Calu3 (cell line): ENCODE results near the gene TSPAN10. TPM values are rescaled to one million over a fixed set of nuclear protein-coding genes. Genes with fewer than 3 reads are reported as not detected.

Experiments
- BruUV-seq: library from RNA; stranded (reverse); fragments of 400-500 nt; replicated peaks from 2 replicates; lab custom pipeline; 2021; lab: Mats Ljungman, UMichigan
- CTCF ChIA-PET: fragments of 300-600 bp; sonication (Branson Sonifier 250); formaldehyde crosslinking; loops from one replicate; lab custom pipeline; 2022; ENCODE audit warnings: antibody characterized with exemption; lab: Charles Lee
- DNase-seq: peaks from one replicate; pipeline ENCODE4 v3.0.0; 2022
- H3K27ac Mint-ChIP-seq: one replicate; pipeline ENCODE4 v1.8.0; 2022; ENCODE audit warnings: mixed read lengths; ENCODE audit not compliant: unreplicated experiment
- H3K27me3 Mint-ChIP-seq: one replicate; pipeline ENCODE4 v1.8.0; 2022; ENCODE audit warnings: mixed read lengths; ENCODE audit not compliant: unreplicated experiment
- H3K36me3 Mint-ChIP-seq: one replicate; pipeline ENCODE4 v1.8.0; 2022; ENCODE audit warnings: mild to moderate bottlenecking, moderate library complexity, mixed read lengths; ENCODE audit not compliant: insufficient read depth, unreplicated experiment
- H3K4me1 Mint-ChIP-seq: one replicate; pipeline ENCODE4 v1.8.0; 2022; ENCODE audit warnings: mild to moderate bottlenecking, low read depth, mixed read lengths; ENCODE audit not compliant: unreplicated experiment
- H3K4me3 Mint-ChIP-seq: one replicate; pipeline ENCODE4 v1.8.0; 2022; ENCODE audit warnings: mild to moderate bottlenecking, low read depth, moderate library complexity, mixed read lengths; ENCODE audit not compliant: unreplicated experiment
- H3K9me3 Mint-ChIP-seq: one replicate; pipeline ENCODE4 v1.8.0; 2022; ENCODE audit warnings: low read depth, mixed read lengths; ENCODE audit not compliant: unreplicated experiment
- CTCF ChIP-seq: fragments of 200-600 bp; IDR thresholded peaks from one replicate; pipeline ENCODE4 v1.8.0; 2022; ENCODE audit warnings: antibody characterized with exemption; ENCODE audit not compliant: unreplicated experiment
- intact Hi-C: fragments of 100-400 bp; cut with micrococcal nuclease; formaldehyde crosslinking; loops from one replicate; pipeline ENCODE4 v1.10.0; 2022; ENCODE audit not compliant: unreplicated experiment
- total RNA-seq: library from RNA; stranded (reverse); gene quantifications from 2 replicates; pipeline ENCODE4 v1.2.3, GENCODE V29; 2022

The TSPAN10 gene
- total RNA-seq, 1 experiment from 2014 or later, result 2.9 TPM

- H3K36me3 Mint-ChIP-seq, result peaks cover 62% of the 10 kb centered on the region
- no peak for DNase-seq
- no peaks in the 10 kb centered on the region for H3K27me3 Mint-ChIP-seq
- no peak overlapping the region for H3K4me3 Mint-ChIP-seq
- no peaks in the 10 kb centered on the region for H3K4me1 Mint-ChIP-seq
- no TSS peak for BruUV-seq
- no peaks in the 10 kb centered on the region for H3K9me3 Mint-ChIP-seq
- no peak for TF ChIP-seq CTCF
- CTCF ChIA-PET, result no interaction called here
- no peak overlapping the region for H3K27ac Mint-ChIP-seq
- intact Hi-C loops, result no loop called here
These were observed 29.6 kb upstream of the TSPAN10 start for GRCh38 chr17:81607431-81607830.

- no peak overlapping the region for H3K27ac Mint-ChIP-seq
- intact Hi-C loops, result no loop called here
- H3K4me3 Mint-ChIP-seq, result no peak overlapping the region
- no peaks in the 10 kb centered on the region for H3K9me3 Mint-ChIP-seq
- peaks cover 60% of the 10 kb centered on the region for H3K36me3 Mint-ChIP-seq
- no peaks in the 10 kb centered on the region for H3K4me1 Mint-ChIP-seq
- DNase-seq, result no peak
- CTCF ChIA-PET, result no interaction called here
- TF ChIP-seq CTCF, result no peak
- no peaks in the 10 kb centered on the region for H3K27me3 Mint-ChIP-seq
- no TSS peak for BruUV-seq
These were observed 28.9 kb upstream of the TSPAN10 start for GRCh38 chr17:81608082-81608481.

- intact Hi-C loops, result no loop called here
- H3K4me3 Mint-ChIP-seq, result no peak overlapping the region
- no peak for DNase-seq
- no TSS peak for BruUV-seq
- no peaks in the 10 kb centered on the region for H3K9me3 Mint-ChIP-seq
- H3K36me3 Mint-ChIP-seq, result peaks cover 65% of the 10 kb centered on the region
- no peak overlapping the region for H3K27ac Mint-ChIP-seq
- no peak for TF ChIP-seq CTCF
- CTCF ChIA-PET, result interaction anchor here (1.2 kb wide), 1 partner anchor 9 kb away, joined by 3 read pairs; no protein-coding TSS in a partner anchor
- no peaks in the 10 kb centered on the region for H3K4me1 Mint-ChIP-seq
- no peaks in the 10 kb centered on the region for H3K27me3 Mint-ChIP-seq
These were observed 28.4 kb upstream of the TSPAN10 start for GRCh38 chr17:81608605-81609004.

- TSS peak; percentile 9 for BruUV-seq
- H3K27me3 Mint-ChIP-seq, result no peaks in the 10 kb centered on the region
- intact Hi-C loops, result no loop called here
- CTCF ChIA-PET, result interaction anchor here (0.6 to 1.2 kb wide), 2 partner anchors 10 to 46 kb away, joined by 3 read pairs; no protein-coding TSS in a partner anchor
- TF ChIP-seq CTCF, result no peak
- H3K9me3 Mint-ChIP-seq, result no peaks in the 10 kb centered on the region
- no peak for DNase-seq
- H3K36me3 Mint-ChIP-seq, result peaks cover 68% of the 10 kb centered on the region
- H3K4me1 Mint-ChIP-seq, result no peaks in the 10 kb centered on the region
- no peak overlapping the region for H3K4me3 Mint-ChIP-seq
- no peak overlapping the region for H3K27ac Mint-ChIP-seq
These were observed 27.3 kb upstream of the TSPAN10 start for GRCh38 chr17:81609541-81610311.
